HCT116 (cell line): ENCODE data around the gene DMRTC1. TPM values are rescaled to one million over a fixed set of nuclear protein-coding genes. Genes with fewer than 3 reads are reported as not detected.
"Not testable (repeated sequence)": the region's sequence is repeated elsewhere in the genome, so short reads cannot be mapped to it uniquely, and the experiment has no call there.

Experiments
- ATAC-seq: fragments of 200-7000 bp; cut with Tn5 transposase; 2 replicates; pipeline ENCODE4 v1.9.1; 2020; ENCODE audit warnings: mild to moderate bottlenecking, moderate library complexity
- BruUV-seq: library from RNA; stranded (reverse); fragments of 400-500 nt; replicated peaks from 2 replicates; lab custom pipeline; 2021; lab: Mats Ljungman, UMichigan
- CTCF ChIA-PET: fragments of 300-600 bp; sonication (Branson Sonifier 250); formaldehyde crosslinking; loops from one replicate; lab custom pipeline; 2021; ENCODE audit warnings: antibody characterized with exemption; lab: Charles Lee
- POLR2A ChIA-PET: fragments of 300-600, 350-600 bp; sonication (Branson Sonifier 250); formaldehyde crosslinking; loops from one replicate; lab custom pipeline; 2021; ENCODE audit warnings: antibody characterized with exemption; lab: Charles Lee
- RAD21 ChIA-PET, 2 experiments: fragments of 300-600 bp; sonication (Branson Sonifier 250); formaldehyde crosslinking; loops; one replicate each; lab custom pipeline; 2023; ENCODE audit warnings: low total read pairs in 2 of 2; ENCODE audit not compliant: uncharacterized antibody in 2 of 2, unreplicated experiment in 2 of 2, low non-redundant PET in 1 of 2; lab: Charles Lee
- DNase-seq: peaks from one replicate; pipeline ENCODE4 v3.0.0-alpha.2; 2010; ENCODE audit warnings: low read depth, low spot score
- H2AFZ ChIP-seq: fragments of 200-600 bp; shearing (Covaris generic), sonication (generic); 2 replicates; pipeline ENCODE4 v1.6.1; 2017; ENCODE audit warnings: low read depth, mixed run types, mixed read lengths, antibody characterized with exemption, low read length; ENCODE audit not compliant: poor library complexity, severe bottlenecking
- H3K27ac ChIP-seq: 2 replicates; pipeline ENCODE4 v1.5.1; 2012; ENCODE audit warnings: low read depth, low read length
- H3K27me3 ChIP-seq: fragments of 200-600 bp; sonication (generic); 2 replicates; pipeline ENCODE4 v1.6.1; 2016; ENCODE audit warnings: mixed run types, low read length, mixed read lengths; ENCODE audit not compliant: insufficient read depth
- H3K36me3 ChIP-seq, 2 experiments: fragments of 200-500 bp in 1 of 2; fragments of 200-600 bp in 1 of 2; sonication (Bioruptor generic) in 1 of 2; sonication (generic) in 1 of 2; 2 replicates each; pipeline versions ENCODE4 v1.5.1 to v1.6.1; 2014 to 2016; ENCODE audit warnings: low read length in 2 of 2, inconsistent platforms in 1 of 2, mixed read lengths in 1 of 2, mixed run types in 1 of 2; ENCODE audit not compliant: insufficient read depth in 2 of 2, control insufficient read depth in 1 of 2
- H3K4me1 ChIP-seq, 2 experiments: fragments of 200-600 bp in 1 of 2; sonication (generic) in 1 of 2; 2 replicates each; pipeline versions ENCODE4 v1.5.1 to v1.6.1; 2012 to 2017; ENCODE audit warnings: low read length in 2 of 2, inconsistent platforms in 1 of 2, mild to moderate bottlenecking in 1 of 2, mixed read lengths in 1 of 2, mixed run types in 1 of 2, moderate library complexity in 1 of 2; ENCODE audit not compliant: insufficient read depth in 2 of 2, control insufficient read depth in 1 of 2
- H3K4me2 ChIP-seq: fragments of 200-600 bp; sonication (generic); 2 replicates; pipeline ENCODE4 v1.6.1; 2017; ENCODE audit warnings: mixed run types, low read length, mixed read lengths
- H3K4me3 ChIP-seq, 2 experiments: fragments of 200-600 bp in 1 of 2; sonication (generic) in 1 of 2; replicated peaks in 1 of 2; 2 replicates each; pipeline ENCODE4 v1.5.1; 2011 to 2016; ENCODE audit warnings: low read length in 2 of 2, control low read depth in 1 of 2, low read depth in 1 of 2, mild to moderate bottlenecking in 1 of 2, mixed read lengths in 1 of 2, mixed run types in 1 of 2
- H3K79me2 ChIP-seq: fragments of 200-600 bp; sonication (generic); 2 replicates; pipeline ENCODE4 v1.6.1; 2017; ENCODE audit warnings: mild to moderate bottlenecking, mixed run types, low read length, moderate library complexity, mixed read lengths; ENCODE audit not compliant: insufficient read depth
- H3K9ac ChIP-seq: fragments of 200-600 bp; sonication (generic); 2 replicates; pipeline ENCODE4 v1.6.1; 2016; ENCODE audit warnings: low read length, mixed read lengths
- H3K9me2 ChIP-seq: fragments of 200-600 bp; sonication (generic), shearing (Covaris generic); 2 replicates; pipeline ENCODE4 v1.6.1; 2017; ENCODE audit warnings: mixed run types, mild to moderate bottlenecking, moderate library complexity; ENCODE audit not compliant: insufficient read depth
- H3K9me3 ChIP-seq, 2 experiments: fragments of 200-500 bp in 1 of 2; fragments of 200-600 bp in 1 of 2; sonication (Bioruptor generic) in 1 of 2; sonication (generic) in 1 of 2; 2 replicates each; pipeline ENCODE4 v1.6.1; 2014 to 2017; ENCODE audit warnings: low read length in 2 of 2, mixed read lengths in 2 of 2, inconsistent platforms in 1 of 2, low read depth in 1 of 2, mild to moderate bottlenecking in 1 of 2, mixed run types in 1 of 2, moderate library complexity in 1 of 2; ENCODE audit not compliant: control insufficient read depth in 1 of 2, insufficient read depth in 1 of 2
- H4K20me1 ChIP-seq: fragments of 200-600 bp; sonication (generic), shearing (Covaris generic); 2 replicates; pipeline ENCODE4 v1.6.1; 2017; ENCODE audit warnings: mixed run types, mild to moderate bottlenecking, moderate library complexity; ENCODE audit not compliant: insufficient read depth
- intact Hi-C: fragments of 100-400 bp; cut with micrococcal nuclease; formaldehyde crosslinking; loops from 2 replicates; pipeline ENCODE4 v1.10.0; 2022
- total RNA-seq: library from RNA; stranded (reverse); gene quantifications from one replicate; pipeline ENCODE4 v1.2.1, GENCODE V29; 2021; ENCODE audit not compliant: unreplicated experiment

DMRTC1 gene
- total RNA-seq, 1 experiment from 2014 or later, result not detected

DNA sequence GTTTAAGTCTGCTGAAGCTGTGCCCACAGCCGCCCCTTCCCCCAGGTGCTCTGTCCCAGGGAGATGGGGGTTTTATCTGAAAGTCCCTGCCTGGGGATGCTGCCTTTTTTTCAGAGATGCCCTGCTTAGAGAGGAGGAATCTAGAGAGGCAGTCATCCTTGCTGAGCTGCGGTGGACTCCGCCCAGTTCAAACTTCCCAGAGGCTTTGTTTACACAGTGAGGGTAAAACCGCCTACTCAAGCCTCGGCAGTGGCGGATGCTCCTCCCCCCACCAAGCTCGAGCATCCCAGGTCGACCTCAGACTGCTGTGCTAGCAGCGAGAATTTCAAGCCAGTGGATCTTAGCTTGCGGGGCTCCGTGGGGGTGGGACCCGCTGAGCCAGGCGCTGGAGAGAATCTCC is 112.9 kb downstream of the DMRTC1 start:
- H3K9ac ChIP-seq, H3K4me1 ChIP-seq, H3K4me2 ChIP-seq, BruUV-seq, H3K9me2 ChIP-seq, RAD21 ChIA-PET, CTCF ChIA-PET, H3K36me3 ChIP-seq, ATAC-seq, intact Hi-C loops, DNase-seq, H3K9me3 ChIP-seq, H3K4me3 ChIP-seq, POLR2A ChIA-PET, H3K27ac ChIP-seq, H2AFZ ChIP-seq, H3K79me2 ChIP-seq, H3K27me3 ChIP-seq, H4K20me1 ChIP-seq: not testable (repeated sequence)

Other genes with a start within 250 kb of the DMRTC1 start
- gene PHKA1, start 229.5 kb downstream of the DMRTC1 start, total RNA-seq, result 15.3 TPM
- gene DMRTC1B, start 166.9 kb downstream of the DMRTC1 start, total RNA-seq, result not detected
- not detected for gene FAM236B, start 161.2 kb downstream of the DMRTC1 start, total RNA-seq
- gene FAM236D, start 135.6 kb downstream of the DMRTC1 start, total RNA-seq, result not detected
- gene FAM236C, start 31.2 kb downstream of the DMRTC1 start, total RNA-seq, result not detected
- gene FAM236A, start 5.6 kb downstream of the DMRTC1 start, total RNA-seq, result not detected
- gene PABPC1L2B, start 59.1 kb upstream of the DMRTC1 start, total RNA-seq, result not detected
- not detected for gene PABPC1L2A, start 135.7 kb upstream of the DMRTC1 start, total RNA-seq